IPS DF 6.9 (cell line): ENCODE measurements around the gene ZNF775.

Experiments
- DNase-seq: peaks from one replicate; pipeline ENCODE4 v3.0.0-alpha.2; 2013; ENCODE audit warnings: low read depth, low spot score
- H3K27ac ChIP-seq: one replicate; pipeline ENCODE4 v1.5.1; 2013; ENCODE audit warnings: low read length, control low read depth
- H3K27me3 ChIP-seq: 2 replicates; pipeline ENCODE4 v1.6.1; 2013; ENCODE audit warnings: mild to moderate bottlenecking, low read length; ENCODE audit not compliant: control insufficient read depth, insufficient read depth
- H3K36me3 ChIP-seq: 2 replicates; pipeline ENCODE4 v1.6.1; 2013; ENCODE audit warnings: low read length; ENCODE audit not compliant: control insufficient read depth, insufficient read depth
- H3K4me1 ChIP-seq: 2 replicates; pipeline ENCODE4 v1.6.1; 2013; ENCODE audit warnings: low read length; ENCODE audit not compliant: control insufficient read depth, insufficient read depth
- H3K4me3 ChIP-seq: 2 replicates; pipeline ENCODE4 v1.5.1; 2013; ENCODE audit warnings: mild to moderate bottlenecking, low read length
- H3K9me3 ChIP-seq: 2 replicates; pipeline ENCODE4 v1.6.1; 2013; ENCODE audit warnings: low read length, inconsistent platforms; ENCODE audit not compliant: control insufficient read depth, insufficient read depth
- WGBS: extraction: QIAGEN DNeasy Blood & Tissue Kit; methylation state at CpG from one replicate; pipeline ENCODE4 v1.1.7; 2013; ENCODE audit warnings: mixed read lengths, missing lambda C conversion rate; ENCODE audit not compliant: insufficient read length, insufficient coverage; 5-methylcytosine and 5-hydroxymethylcytosine counted together

Gene ZNF775

GRCh38 chr7:150406567-150407421, 27.7 kb downstream of the ZNF775 start:
- no CpG with 5 or more reads among the region's 10 CpGs for WGBS
- H3K4me1 ChIP-seq = peaks cover 25% of the 10 kb centered on the region
- no peaks in the 10 kb centered on the region for H3K9me3 ChIP-seq
- DNase-seq = no peak
- H3K4me3 ChIP-seq = no peak overlapping the region
- H3K36me3 ChIP-seq = peaks cover 9% of the 10 kb centered on the region
- no peaks in the 10 kb centered on the region for H3K27me3 ChIP-seq
- H3K27ac ChIP-seq = no peak overlapping the region

GRCh38 chr7:150407588-150408392, 28.7 kb downstream of the ZNF775 start:
- Histone ChIP-seq H3K36me3 (peaks cover 9% of the 10 kb centered on the region), H3K27me3 (no peaks in the 10 kb centered on the region), H3K27ac (no peak overlapping the region), H3K9me3 (no peaks in the 10 kb centered on the region), H3K4me1 (peaks cover 22% of the 10 kb centered on the region), H3K4me3 (no peak overlapping the region)
- no peak for DNase-seq
- no CpG with 5 or more reads among the region's 91 CpGs for WGBS

GRCh38 chr7:150408393-150409299, 29.5 kb downstream of the ZNF775 start:
- H3K27ac ChIP-seq = no peak overlapping the region
- DNase-seq = no peak
- H3K27me3 ChIP-seq = no peaks in the 10 kb centered on the region
- no peak overlapping the region for H3K4me3 ChIP-seq
- H3K9me3 ChIP-seq = no peaks in the 10 kb centered on the region
- peaks cover 14% of the 10 kb centered on the region for H3K4me1 ChIP-seq
- no CpG with 5 or more reads among the region's 22 CpGs for whole genome bisulfite sequencing
- H3K36me3 ChIP-seq = peaks cover 9% of the 10 kb centered on the region

GRCh38 chr7:150409300-150410030, 30.3 kb downstream of the ZNF775 start:
- no peak for DNase-seq

GRCh38 chr7:150410131-150410530, 31.0 kb downstream of the ZNF775 start:
- DNase-seq = no peak
- peaks cover 10% of the 10 kb centered on the region; the same call in 1 of the 2 replicates for H3K4me1 ChIP-seq
- H3K27ac ChIP-seq = no peak overlapping the region
- WGBS = no CpG with 5 or more reads among the region's 7 CpGs
- H3K9me3 ChIP-seq = no peaks in the 10 kb centered on the region
- no peaks in the 10 kb centered on the region for H3K27me3 ChIP-seq
- H3K36me3 ChIP-seq = peaks cover 9% of the 10 kb centered on the region
- H3K4me3 ChIP-seq = no peak overlapping the region

More at GRCh38 chr7:150409300-150410030, 30.3 kb downstream of the ZNF775 start:
- Histone ChIP-seq H3K36me3 (peaks cover 9% of the 10 kb centered on the region), H3K27me3 (no peaks in the 10 kb centered on the region), H3K27ac (no peak overlapping the region), H3K4me1 (peaks cover 10% of the 10 kb centered on the region; the same call in 1 of the 2 replicates), H3K9me3 (no peaks in the 10 kb centered on the region), H3K4me3 (no peak overlapping the region)
- no CpG with 5 or more reads among the region's 10 CpGs for WGBS

- Histone ChIP-seq H3K9me3 (no peaks in the 10 kb centered on the region), H3K27ac (no peak overlapping the region), H3K4me3 (no peak overlapping the region), H3K27me3 (no peaks in the 10 kb centered on the region), H3K36me3 (peaks cover 9% of the 10 kb centered on the region), H3K4me1 (peaks cover 10% of the 10 kb centered on the region; the same call in 1 of the 2 replicates)
- WGBS = no CpG with 5 or more reads among the region's 10 CpGs
- DNase-seq = no peak
Measured at GRCh38 chr7:150410680-150411346, 31.7 kb downstream of the ZNF775 start.

- no peak for DNase-seq
- Histone ChIP-seq H3K4me1 (0 out of 2 replicates have a peak, but pooled peaks cover 5% of the 10 kb centered on the region), H3K27ac (no peak overlapping the region), H3K9me3 (no peaks in the 10 kb centered on the region), H3K36me3 (peaks cover 9% of the 10 kb centered on the region), H3K27me3 (no peaks in the 10 kb centered on the region), H3K4me3 (no peak overlapping the region)
- WGBS = no CpG with 5 or more reads among the region's 11 CpGs
Measured at GRCh38 chr7:150411606-150412005, 32.5 kb downstream of the ZNF775 start.

GRCh38 chr7:150412016-150412415, 32.9 kb downstream of the ZNF775 start:
- Histone ChIP-seq H3K9me3 (no peaks in the 10 kb centered on the region), H3K27me3 (no peaks in the 10 kb centered on the region), H3K4me1 (0 out of 2 replicates have a peak, but pooled peaks cover 3% of the 10 kb centered on the region), H3K4me3 (no peak overlapping the region), H3K36me3 (peaks cover 9% of the 10 kb centered on the region), H3K27ac (no peak overlapping the region)
- DNase-seq = no peak
- WGBS = no CpG with 5 or more reads among the region's 11 CpGs
